Liver (tissue), 3 donors: Measurements from ENCODE around the gene PLCE1.

ENCODE experiments used
- EGR1 ChIP-seq, 2 donors: IDR thresholded peaks; 2 replicates each; pipeline ENCODE4 v1.6.1; 2016 to 2018; ENCODE audit warnings: antibody characterized with exemption in 2 of 2, low read depth in 2 of 2
- GABPA ChIP-seq, 2 donors: IDR thresholded peaks in 1 of 2; conservative IDR thresholded peaks in 1 of 2; 2 replicates each; pipeline ENCODE4 v1.6.1; 2016; ENCODE audit warnings: antibody characterized with exemption in 2 of 2, mild to moderate bottlenecking in 1 of 2, moderate library complexity in 1 of 2
- HNF4G ChIP-seq: IDR thresholded peaks from 2 replicates; pipeline ENCODE4 v1.6.1; 2016; ENCODE audit warnings: antibody characterized with exemption
- JUND ChIP-seq, 2 donors: IDR thresholded peaks; 2 replicates each; pipeline ENCODE4 v1.6.1; 2016; ENCODE audit warnings: antibody characterized with exemption in 2 of 2
- NR2F2 ChIP-seq: IDR thresholded peaks from 2 replicates; pipeline ENCODE4 v1.6.1; 2016; ENCODE audit warnings: antibody characterized with exemption
- RAD21 ChIP-seq, 2 donors: IDR thresholded peaks; 2 replicates each; pipeline ENCODE4 v1.6.1; 2016; ENCODE audit warnings: antibody characterized with exemption in 2 of 2, mild to moderate bottlenecking in 2 of 2
- REST ChIP-seq: IDR thresholded peaks from 2 replicates; pipeline ENCODE4 v1.6.1; 2016; ENCODE audit warnings: antibody characterized with exemption, mild to moderate bottlenecking
- SP1 ChIP-seq: IDR thresholded peaks from 2 replicates; pipeline ENCODE4 v1.6.1; 2018; ENCODE audit warnings: antibody characterized with exemption, mild to moderate bottlenecking
- TAF1 ChIP-seq: conservative IDR thresholded peaks from 2 replicates; pipeline ENCODE4 v1.6.1; 2016; ENCODE audit warnings: antibody characterized with exemption, mild to moderate bottlenecking
- YY1 ChIP-seq: IDR thresholded peaks from 2 replicates; pipeline ENCODE4 v1.6.1; 2016; ENCODE audit warnings: antibody characterized with exemption, mild to moderate bottlenecking
- TF ChIP-seq, protein P1 (sequence below): fragments of 150-350 bp; IDR thresholded peaks from 2 replicates; pipeline ENCODE4 v1.5.1; 2017; ENCODE audit warnings: improper control_type of control experiment, low read depth, low read length; ENCODE audit not compliant: missing input control
- TF ChIP-seq, protein P2 (sequence below): IDR thresholded peaks from 2 replicates; pipeline ENCODE4 v1.6.1; 2016; ENCODE audit warnings: antibody characterized with exemption
- TF ChIP-seq, protein P3 (sequence below): IDR thresholded peaks from 2 replicates; pipeline ENCODE4 v1.6.1; 2016; ENCODE audit warnings: antibody characterized with exemption
- donor health status: healthy.
- donor health status: healthy.

DNA sequence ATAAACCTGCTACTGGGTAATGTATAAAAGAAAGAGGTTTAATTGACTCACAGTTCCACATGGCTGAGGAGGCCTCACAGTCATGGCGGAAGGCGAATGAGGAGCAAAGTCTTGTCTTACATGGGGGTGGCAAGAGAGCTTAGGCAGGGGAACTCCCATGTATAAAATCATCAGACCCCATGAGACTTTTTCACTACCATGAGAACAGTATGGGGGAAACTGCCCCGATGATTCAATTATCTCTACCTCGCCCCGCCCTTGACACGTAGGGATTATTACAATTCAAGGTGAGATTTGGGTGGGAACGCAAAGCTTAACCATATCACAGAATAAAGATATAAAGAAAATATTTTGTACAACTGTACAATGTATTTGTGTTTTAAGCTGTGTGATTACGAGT lies 39.4 kb upstream of the PLCE1 start:
- TF ChIP-seq, protein P1, sequence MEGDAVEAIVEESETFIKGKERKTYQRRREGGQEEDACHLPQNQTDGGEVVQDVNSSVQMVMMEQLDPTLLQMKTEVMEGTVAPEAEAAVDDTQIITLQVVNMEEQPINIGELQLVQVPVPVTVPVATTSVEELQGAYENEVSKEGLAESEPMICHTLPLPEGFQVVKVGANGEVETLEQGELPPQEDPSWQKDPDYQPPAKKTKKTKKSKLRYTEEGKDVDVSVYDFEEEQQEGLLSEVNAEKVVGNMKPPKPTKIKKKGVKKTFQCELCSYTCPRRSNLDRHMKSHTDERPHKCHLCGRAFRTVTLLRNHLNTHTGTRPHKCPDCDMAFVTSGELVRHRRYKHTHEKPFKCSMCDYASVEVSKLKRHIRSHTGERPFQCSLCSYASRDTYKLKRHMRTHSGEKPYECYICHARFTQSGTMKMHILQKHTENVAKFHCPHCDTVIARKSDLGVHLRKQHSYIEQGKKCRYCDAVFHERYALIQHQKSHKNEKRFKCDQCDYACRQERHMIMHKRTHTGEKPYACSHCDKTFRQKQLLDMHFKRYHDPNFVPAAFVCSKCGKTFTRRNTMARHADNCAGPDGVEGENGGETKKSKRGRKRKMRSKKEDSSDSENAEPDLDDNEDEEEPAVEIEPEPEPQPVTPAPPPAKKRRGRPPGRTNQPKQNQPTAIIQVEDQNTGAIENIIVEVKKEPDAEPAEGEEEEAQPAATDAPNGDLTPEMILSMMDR: no peak
- TF ChIP-seq SP1 (no peak), YY1 (no peak), GABPA (IDR thresholded peaks at IDR 0.05 in 1 of 2, conservative IDR thresholded peaks at IDR 0.05 in 1 of 2) (no peak), HNF4G (no peak), JUND (IDR thresholded peaks at IDR 0.05) (no peak), EGR1 (IDR thresholded peaks at IDR 0.05; ENCODE audit: low read depth in 2 of 2) (no peak), REST (no peak), RAD21 (IDR thresholded peaks at IDR 0.05) (no peak), NR2F2 (no peak), TAF1 (no peak)
- TF ChIP-seq, protein P2, sequence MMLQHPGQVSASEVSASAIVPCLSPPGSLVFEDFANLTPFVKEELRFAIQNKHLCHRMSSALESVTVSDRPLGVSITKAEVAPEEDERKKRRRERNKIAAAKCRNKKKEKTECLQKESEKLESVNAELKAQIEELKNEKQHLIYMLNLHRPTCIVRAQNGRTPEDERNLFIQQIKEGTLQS: no peak
- TF ChIP-seq, protein P3, sequence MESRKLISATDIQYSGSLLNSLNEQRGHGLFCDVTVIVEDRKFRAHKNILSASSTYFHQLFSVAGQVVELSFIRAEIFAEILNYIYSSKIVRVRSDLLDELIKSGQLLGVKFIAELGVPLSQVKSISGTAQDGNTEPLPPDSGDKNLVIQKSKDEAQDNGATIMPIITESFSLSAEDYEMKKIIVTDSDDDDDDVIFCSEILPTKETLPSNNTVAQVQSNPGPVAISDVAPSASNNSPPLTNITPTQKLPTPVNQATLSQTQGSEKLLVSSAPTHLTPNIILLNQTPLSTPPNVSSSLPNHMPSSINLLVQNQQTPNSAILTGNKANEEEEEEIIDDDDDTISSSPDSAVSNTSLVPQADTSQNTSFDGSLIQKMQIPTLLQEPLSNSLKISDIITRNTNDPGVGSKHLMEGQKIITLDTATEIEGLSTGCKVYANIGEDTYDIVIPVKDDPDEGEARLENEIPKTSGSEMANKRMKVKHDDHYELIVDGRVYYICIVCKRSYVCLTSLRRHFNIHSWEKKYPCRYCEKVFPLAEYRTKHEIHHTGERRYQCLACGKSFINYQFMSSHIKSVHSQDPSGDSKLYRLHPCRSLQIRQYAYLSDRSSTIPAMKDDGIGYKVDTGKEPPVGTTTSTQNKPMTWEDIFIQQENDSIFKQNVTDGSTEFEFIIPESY: no peak
